GM23338 (cell line): ENCODE data around the gene LRRC8E.
A peak's percentile ranks its signal among the peaks of the same experiment; 100 is the strongest.

Source experiments
- EZH2 ChIP-seq: fragments of 200-600 bp; sonication (generic); IDR thresholded peaks from one replicate; pipeline ENCODE4 v1.8.0; 2017; ENCODE audit warnings: antibody characterized with exemption, mild to moderate bottlenecking, low read depth; ENCODE audit not compliant: unreplicated experiment
- TF ChIP-seq, protein P1 (sequence below), 2 experiments: fragments of 200-600 bp in 1 of 2; sonication (generic) in 1 of 2; conservative IDR thresholded peaks; 2 replicates each; pipeline versions ENCODE4 v1.5.1 to v1.6.1; 2016 to 2017; ENCODE audit warnings: antibody characterized with exemption in 2 of 2, low read depth in 2 of 2, mild to moderate bottlenecking in 2 of 2, moderate library complexity in 1 of 2

- TF ChIP-seq, protein P1, sequence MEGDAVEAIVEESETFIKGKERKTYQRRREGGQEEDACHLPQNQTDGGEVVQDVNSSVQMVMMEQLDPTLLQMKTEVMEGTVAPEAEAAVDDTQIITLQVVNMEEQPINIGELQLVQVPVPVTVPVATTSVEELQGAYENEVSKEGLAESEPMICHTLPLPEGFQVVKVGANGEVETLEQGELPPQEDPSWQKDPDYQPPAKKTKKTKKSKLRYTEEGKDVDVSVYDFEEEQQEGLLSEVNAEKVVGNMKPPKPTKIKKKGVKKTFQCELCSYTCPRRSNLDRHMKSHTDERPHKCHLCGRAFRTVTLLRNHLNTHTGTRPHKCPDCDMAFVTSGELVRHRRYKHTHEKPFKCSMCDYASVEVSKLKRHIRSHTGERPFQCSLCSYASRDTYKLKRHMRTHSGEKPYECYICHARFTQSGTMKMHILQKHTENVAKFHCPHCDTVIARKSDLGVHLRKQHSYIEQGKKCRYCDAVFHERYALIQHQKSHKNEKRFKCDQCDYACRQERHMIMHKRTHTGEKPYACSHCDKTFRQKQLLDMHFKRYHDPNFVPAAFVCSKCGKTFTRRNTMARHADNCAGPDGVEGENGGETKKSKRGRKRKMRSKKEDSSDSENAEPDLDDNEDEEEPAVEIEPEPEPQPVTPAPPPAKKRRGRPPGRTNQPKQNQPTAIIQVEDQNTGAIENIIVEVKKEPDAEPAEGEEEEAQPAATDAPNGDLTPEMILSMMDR (conservative IDR thresholded peaks at IDR 0.05; ENCODE audit: low read depth in 2 of 2), result peak; percentile 59 to 71
- TF ChIP-seq EZH2, result peak; percentile 63
These were observed 29.2 kb downstream of the LRRC8E start for GRCh38 chr19:7917267-7918061.
